ENCODE results near the gene CA12. TPM values are rescaled to one million over a fixed set of nuclear protein-coding genes. Genes with fewer than 3 reads are reported as not detected.

CA12 gene
- total RNA-seq, 6 donors from 2014 or later: 2.2 to 14.6 (median 6.4) TPM

DNA sequence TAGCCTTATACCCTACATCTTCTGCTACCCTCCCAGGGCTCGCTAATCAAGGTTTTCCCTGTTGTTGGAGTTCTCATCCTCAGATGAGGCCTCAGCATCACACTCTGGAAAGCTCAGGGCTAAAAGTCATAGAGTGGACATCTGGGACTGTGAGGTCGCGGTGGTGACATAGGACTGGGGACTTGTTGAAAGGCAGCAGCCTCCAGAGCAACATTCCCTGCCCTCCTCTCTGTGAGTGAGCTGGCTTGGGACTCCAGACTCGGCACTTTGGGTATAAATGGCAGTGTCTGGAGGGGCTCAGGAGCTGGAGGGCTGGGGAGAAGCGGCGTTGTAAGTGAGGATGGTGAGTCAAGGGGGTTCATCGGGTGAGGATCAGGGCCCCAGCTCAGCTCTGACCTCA is 2.7 kb downstream of the CA12 start:
- Histone ChIP-seq H3K27ac (no peak overlapping the region), H3K27me3 (peaks cover 0 to 7% (median 0%) of the 10 kb centered on the region in 4 donors)
- ATAC-seq (ENCODE audit: low FRiP score in 2 of 2): no peak

DNA sequence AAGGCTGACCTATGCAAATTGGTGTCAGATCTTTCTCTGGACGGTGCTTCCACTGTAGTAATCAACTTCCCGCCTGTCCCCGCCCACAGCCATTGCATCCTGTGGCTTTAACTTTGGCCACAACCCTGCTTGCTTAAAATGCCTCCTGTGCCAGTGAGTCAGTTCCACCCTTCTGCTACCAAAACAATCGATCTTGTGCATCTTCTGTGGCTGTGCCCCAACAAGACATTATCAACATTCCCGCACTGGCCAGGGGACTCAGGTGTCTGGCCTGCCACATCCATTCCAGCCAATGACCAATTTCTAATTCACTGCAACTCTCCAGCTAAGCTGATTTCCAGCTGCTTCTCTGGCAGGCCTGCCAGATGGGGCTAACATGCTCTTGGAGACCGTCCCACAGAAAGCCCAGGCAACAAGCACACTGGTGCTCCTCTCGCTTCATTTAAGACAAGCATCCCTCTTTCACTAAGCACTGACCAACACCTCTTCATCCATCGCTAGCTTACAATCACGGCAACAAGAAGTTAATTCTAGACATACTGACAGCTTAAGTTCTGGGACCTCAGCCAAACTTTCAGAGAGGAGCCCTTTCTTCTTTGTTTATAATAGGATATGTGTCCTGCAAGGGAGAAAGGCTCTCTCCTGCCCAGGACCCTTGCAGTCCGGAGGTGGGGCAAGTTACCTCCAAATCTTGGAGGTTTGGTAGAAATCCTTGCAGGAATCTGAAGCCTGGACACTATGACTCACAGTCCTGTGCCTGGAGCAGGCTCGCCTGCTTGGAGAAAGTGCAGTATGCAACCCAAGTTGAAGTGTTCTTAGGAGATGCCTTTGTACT is 6.7 kb downstream of the CA12 start:
- Histone ChIP-seq H3K36me3 (no peaks in the 10 kb centered on the region), H3K27me3 (no peaks in the 10 kb centered on the region), H3K27ac (peak overlapping the region in 2 of 4 donors; percentile 26 to 50), H3K4me1 (peaks cover 15 to 29% (median 22%) of the 10 kb centered on the region in 4 donors), H3K4me3 (no peak overlapping the region), H3K9me3 (no peaks in the 10 kb centered on the region)
- TF ChIP-seq EP300 (IDR thresholded peaks at IDR 0.05): no peak
- TF ChIP-seq POLR2A (IDR thresholded peaks at IDR 0.05): no peak
- TF ChIP-seq POLR2AphosphoS5 (IDR thresholded peaks at IDR 0.05): no peak
- TF ChIP-seq, protein P1, sequence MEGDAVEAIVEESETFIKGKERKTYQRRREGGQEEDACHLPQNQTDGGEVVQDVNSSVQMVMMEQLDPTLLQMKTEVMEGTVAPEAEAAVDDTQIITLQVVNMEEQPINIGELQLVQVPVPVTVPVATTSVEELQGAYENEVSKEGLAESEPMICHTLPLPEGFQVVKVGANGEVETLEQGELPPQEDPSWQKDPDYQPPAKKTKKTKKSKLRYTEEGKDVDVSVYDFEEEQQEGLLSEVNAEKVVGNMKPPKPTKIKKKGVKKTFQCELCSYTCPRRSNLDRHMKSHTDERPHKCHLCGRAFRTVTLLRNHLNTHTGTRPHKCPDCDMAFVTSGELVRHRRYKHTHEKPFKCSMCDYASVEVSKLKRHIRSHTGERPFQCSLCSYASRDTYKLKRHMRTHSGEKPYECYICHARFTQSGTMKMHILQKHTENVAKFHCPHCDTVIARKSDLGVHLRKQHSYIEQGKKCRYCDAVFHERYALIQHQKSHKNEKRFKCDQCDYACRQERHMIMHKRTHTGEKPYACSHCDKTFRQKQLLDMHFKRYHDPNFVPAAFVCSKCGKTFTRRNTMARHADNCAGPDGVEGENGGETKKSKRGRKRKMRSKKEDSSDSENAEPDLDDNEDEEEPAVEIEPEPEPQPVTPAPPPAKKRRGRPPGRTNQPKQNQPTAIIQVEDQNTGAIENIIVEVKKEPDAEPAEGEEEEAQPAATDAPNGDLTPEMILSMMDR (IDR thresholded peaks at IDR 0.05): no peak
- peak; percentile 38 to 58 for ATAC-seq (ENCODE audit: low FRiP score in 2 of 2)
- 31 to 32% methylated on average over 8 to 11 of the region's 11 CpGs for WGBS, 2 donors
- DNase-seq: peak in 1 of 2 donors; percentile 76

More for the DNA sequence above, 2.7 kb downstream of the CA12 start:
- 90 to 91% methylated on average over 7 of the region's 7 CpGs for WGBS, 2 donors
- no peak overlapping the region for H3K4me3 ChIP-seq
- peaks cover 24 to 34% (median 27%) of the 10 kb centered on the region in 4 donors for H3K4me1 ChIP-seq
- DNase-seq: no peak
- TF ChIP-seq POLR2A (IDR thresholded peaks at IDR 0.05) (no peak), EP300 (IDR thresholded peaks at IDR 0.05) (no peak), POLR2AphosphoS5 (IDR thresholded peaks at IDR 0.05) (no peak)
- TF ChIP-seq, protein P1 (IDR thresholded peaks at IDR 0.05): no peak
- H3K36me3 ChIP-seq: no peaks in the 10 kb centered on the region
- no peaks in the 10 kb centered on the region for H3K9me3 ChIP-seq

- no peak for DNase-seq
- peaks cover 15 to 29% (median 22%) of the 10 kb centered on the region in 4 donors for H3K4me1 ChIP-seq
- H3K36me3 ChIP-seq: no peaks in the 10 kb centered on the region
- TF ChIP-seq POLR2A (IDR thresholded peaks at IDR 0.05): no peak
- TF ChIP-seq, protein P1 (IDR thresholded peaks at IDR 0.05): no peak
- no peaks in the 10 kb centered on the region for H3K27me3 ChIP-seq
- H3K4me3 ChIP-seq: no peak overlapping the region
- 87 to 94% methylated on average over 9 of the region's 9 CpGs for WGBS, 2 donors
- no peak for ATAC-seq (ENCODE audit: low FRiP score in 2 of 2)
- peak overlapping the region in 1 of 4 donors; percentile 26 for H3K27ac ChIP-seq
- no peaks in the 10 kb centered on the region for H3K9me3 ChIP-seq
Observed at GRCh38 chr15:63373866-63374548, 7.6 kb downstream of the CA12 start.

- TF ChIP-seq, protein P1 (IDR thresholded peaks at IDR 0.05): no peak
- TF ChIP-seq POLR2A (IDR thresholded peaks at IDR 0.05): no peak
- H3K4me3 ChIP-seq: no peak overlapping the region
- no peak for ATAC-seq (ENCODE audit: low FRiP score in 2 of 2)
- 81 to 89% methylated on average over 3 of the region's 3 CpGs for WGBS, 2 donors
- H3K36me3 ChIP-seq: no peaks in the 10 kb centered on the region
- H3K9me3 ChIP-seq: no peaks in the 10 kb centered on the region
- H3K27ac ChIP-seq: no peak overlapping the region
- no peaks in the 10 kb centered on the region for H3K27me3 ChIP-seq
- H3K4me1 ChIP-seq: peaks cover 15 to 30% (median 23%) of the 10 kb centered on the region in 4 donors
- DNase-seq: no peak
Observed at GRCh38 chr15:63373330-63373729, 8.3 kb downstream of the CA12 start.

Measured in upper lobe of left lung (tissue), 6 donors.